Spleen (tissue), 7 donors: Measurements from ENCODE around the gene DBX2.

ENCODE experiments used
- CTCF ChIP-seq, 11 experiments: fragments of 200-600 bp in 7 of 11; fragments of 450-650 bp in 4 of 11; sonication (generic) in 4 of 11; IDR thresholded peaks in 8 of 11; conservative IDR thresholded peaks in 3 of 11; 1 replicate in 7 of 11; 2 replicates in 4 of 11; pipeline versions ENCODE4 v1.4.0 to v1.8.0; 2016 to 2021; ENCODE audit warnings: antibody characterized with exemption in 11 of 11, inconsistent platforms in 4 of 11, mild to moderate bottlenecking in 1 of 11
- POLR2A ChIP-seq, 3 donors: fragments of 450-650 bp; IDR thresholded peaks; one replicate each; pipeline ENCODE4 v1.5.1; 2017; ENCODE audit warnings: antibody characterized with exemption in 3 of 3, mild to moderate bottlenecking in 1 of 3
- POLR2AphosphoS5 ChIP-seq, 3 donors: sonication (generic); formaldehyde crosslinking; IDR thresholded peaks; one replicate each; pipeline ENCODE4 v1.5.1; 2017; ENCODE audit warnings: antibody characterized with exemption in 3 of 3
- donor health status: DM: no; HTN: no; CAD: no; lungs with moderate emphysema.
- donor health status: DM: no; HTN: no; CAD: no.
- donor health status: DM: no; HTN: no; CAD: no.

GRCh38 chr12:45088608-45089007 lies 37.7 kb upstream of the DBX2 start:
- TF ChIP-seq CTCF (IDR thresholded peaks at IDR 0.05 in 8 of 11, conservative IDR thresholded peaks at IDR 0.05 in 3 of 11) (no peak), POLR2AphosphoS5 (IDR thresholded peaks at IDR 0.05) (no peak), POLR2A (IDR thresholded peaks at IDR 0.05) (no peak)
